ENCODE data around the gene DNAH8.

DNAH8 gene

GRCh38 chr6:39058471-39059147 is 343.5 kb downstream of the DNAH8 start:
- H3K4me3 ChIP-seq (ENCODE audit: low read depth in 1 of 2, low read length in 2 of 2), result no peak overlapping the region
- no peaks in the 10 kb centered on the region for H3K9me3 ChIP-seq (ENCODE audit: low read length)
- peaks cover 0 to 8% of the 10 kb centered on the region in 2 donors for H3K27me3 ChIP-seq (ENCODE audit: control insufficient read depth in 1 of 2, insufficient read depth in 2 of 2, low read length in 2 of 2)
- H3K36me3 ChIP-seq (ENCODE audit: insufficient read depth, low read length), result no peaks in the 10 kb centered on the region
- H3K9ac ChIP-seq (ENCODE audit: low read length), result no peak overlapping the region
- no peak overlapping the region for H3K27ac ChIP-seq (ENCODE audit: low read depth, low read length)
- H3K4me1 ChIP-seq (ENCODE audit: insufficient read depth, low read length), result no peaks in the 10 kb centered on the region

GRCh38 chr6:39059496-39060310 is 344.6 kb downstream of the DNAH8 start:
- Histone ChIP-seq H3K4me1 (ENCODE audit: insufficient read depth, low read length) (no peaks in the 10 kb centered on the region), H3K27ac (ENCODE audit: low read depth, low read length) (no peak overlapping the region), H3K27me3 (ENCODE audit: control insufficient read depth in 1 of 2, insufficient read depth in 2 of 2, low read length in 2 of 2) (peaks cover 0 to 8% of the 10 kb centered on the region in 2 donors), H3K9me3 (ENCODE audit: low read length) (no peaks in the 10 kb centered on the region), H3K4me3 (ENCODE audit: low read depth in 1 of 2, low read length in 2 of 2) (no peak overlapping the region), H3K9ac (ENCODE audit: low read length) (no peak overlapping the region), H3K36me3 (ENCODE audit: insufficient read depth, low read length) (no peaks in the 10 kb centered on the region)

GRCh38 chr6:39060467-39061160 is 345.5 kb downstream of the DNAH8 start:
- H3K27me3 ChIP-seq (ENCODE audit: control insufficient read depth in 1 of 2, insufficient read depth in 2 of 2, low read length in 2 of 2), result peaks cover 0 to 8% of the 10 kb centered on the region in 2 donors
- H3K36me3 ChIP-seq (ENCODE audit: insufficient read depth, low read length), result no peaks in the 10 kb centered on the region
- H3K27ac ChIP-seq (ENCODE audit: low read depth, low read length), result no peak overlapping the region
- no peaks in the 10 kb centered on the region for H3K9me3 ChIP-seq (ENCODE audit: low read length)
- H3K9ac ChIP-seq (ENCODE audit: low read length), result no peak overlapping the region
- no peaks in the 10 kb centered on the region for H3K4me1 ChIP-seq (ENCODE audit: insufficient read depth, low read length)
- H3K4me3 ChIP-seq (ENCODE audit: low read depth in 1 of 2, low read length in 2 of 2), result no peak overlapping the region

GRCh38 chr6:39061182-39061581 is 346.1 kb downstream of the DNAH8 start:
- peaks cover 0 to 8% of the 10 kb centered on the region in 2 donors for H3K27me3 ChIP-seq (ENCODE audit: control insufficient read depth in 1 of 2, insufficient read depth in 2 of 2, low read length in 2 of 2)
- no peak overlapping the region for H3K9ac ChIP-seq (ENCODE audit: low read length)
- no peak overlapping the region for H3K27ac ChIP-seq (ENCODE audit: low read depth, low read length)
- H3K36me3 ChIP-seq (ENCODE audit: insufficient read depth, low read length), result no peaks in the 10 kb centered on the region
- H3K4me1 ChIP-seq (ENCODE audit: insufficient read depth, low read length), result no peaks in the 10 kb centered on the region
- H3K9me3 ChIP-seq (ENCODE audit: low read length), result no peaks in the 10 kb centered on the region
- no peak overlapping the region for H3K4me3 ChIP-seq (ENCODE audit: low read depth in 1 of 2, low read length in 2 of 2)

GRCh38 chr6:39061588-39061987 is 346.5 kb downstream of the DNAH8 start:
- Histone ChIP-seq H3K4me3 (ENCODE audit: low read depth in 1 of 2, low read length in 2 of 2) (no peak overlapping the region), H3K9me3 (ENCODE audit: low read length) (no peaks in the 10 kb centered on the region), H3K27ac (ENCODE audit: low read depth, low read length) (no peak overlapping the region), H3K9ac (ENCODE audit: low read length) (no peak overlapping the region), H3K27me3 (ENCODE audit: control insufficient read depth in 1 of 2, insufficient read depth in 2 of 2, low read length in 2 of 2) (peaks cover 0 to 8% of the 10 kb centered on the region in 2 donors), H3K36me3 (ENCODE audit: insufficient read depth, low read length) (no peaks in the 10 kb centered on the region), H3K4me1 (ENCODE audit: insufficient read depth, low read length) (no peaks in the 10 kb centered on the region)

- Histone ChIP-seq H3K9ac (ENCODE audit: low read length) (no peak overlapping the region), H3K27ac (ENCODE audit: low read depth, low read length) (no peak overlapping the region), H3K4me3 (ENCODE audit: low read depth in 1 of 2, low read length in 2 of 2) (no peak overlapping the region), H3K27me3 (ENCODE audit: control insufficient read depth in 1 of 2, insufficient read depth in 2 of 2, low read length in 2 of 2) (peaks cover 0 to 8% of the 10 kb centered on the region in 2 donors), H3K4me1 (ENCODE audit: insufficient read depth, low read length) (no peaks in the 10 kb centered on the region), H3K9me3 (ENCODE audit: low read length) (no peaks in the 10 kb centered on the region), H3K36me3 (ENCODE audit: insufficient read depth, low read length) (no peaks in the 10 kb centered on the region)
These were observed 347.1 kb downstream of the DNAH8 start for GRCh38 chr6:39062014-39062740.

GRCh38 chr6:39063526-39063925 is 348.4 kb downstream of the DNAH8 start:
- no peaks in the 10 kb centered on the region for H3K4me1 ChIP-seq (ENCODE audit: insufficient read depth, low read length)
- peaks cover 0 to 8% of the 10 kb centered on the region in 2 donors for H3K27me3 ChIP-seq (ENCODE audit: control insufficient read depth in 1 of 2, insufficient read depth in 2 of 2, low read length in 2 of 2)
- H3K9me3 ChIP-seq (ENCODE audit: low read length), result no peaks in the 10 kb centered on the region
- no peak overlapping the region for H3K4me3 ChIP-seq (ENCODE audit: low read depth in 1 of 2, low read length in 2 of 2)
- H3K9ac ChIP-seq (ENCODE audit: low read length), result no peak overlapping the region
- no peaks in the 10 kb centered on the region for H3K36me3 ChIP-seq (ENCODE audit: insufficient read depth, low read length)
- no peak overlapping the region for H3K27ac ChIP-seq (ENCODE audit: low read depth, low read length)

GRCh38 chr6:39065561-39065960 is 350.4 kb downstream of the DNAH8 start:
- Histone ChIP-seq H3K4me1 (ENCODE audit: insufficient read depth, low read length) (no peaks in the 10 kb centered on the region), H3K4me3 (ENCODE audit: low read depth in 1 of 2, low read length in 2 of 2) (no peak overlapping the region), H3K9me3 (ENCODE audit: low read length) (no peaks in the 10 kb centered on the region), H3K9ac (ENCODE audit: low read length) (no peak overlapping the region), H3K27me3 (ENCODE audit: control insufficient read depth in 1 of 2, insufficient read depth in 2 of 2, low read length in 2 of 2) (no peaks in the 10 kb centered on the region), H3K36me3 (ENCODE audit: insufficient read depth, low read length) (no peaks in the 10 kb centered on the region), H3K27ac (ENCODE audit: low read depth, low read length) (no peak overlapping the region)

- no peaks in the 10 kb centered on the region for H3K36me3 ChIP-seq (ENCODE audit: insufficient read depth, low read length)
- H3K27me3 ChIP-seq (ENCODE audit: control insufficient read depth in 1 of 2, insufficient read depth in 2 of 2, low read length in 2 of 2), result no peaks in the 10 kb centered on the region
- no peaks in the 10 kb centered on the region for H3K9me3 ChIP-seq (ENCODE audit: low read length)
- no peak overlapping the region for H3K9ac ChIP-seq (ENCODE audit: low read length)
- no peak overlapping the region for H3K4me3 ChIP-seq (ENCODE audit: low read depth in 1 of 2, low read length in 2 of 2)
- H3K4me1 ChIP-seq (ENCODE audit: insufficient read depth, low read length), result no peaks in the 10 kb centered on the region
- no peak overlapping the region for H3K27ac ChIP-seq (ENCODE audit: low read depth, low read length)
These were observed 353.3 kb downstream of the DNAH8 start for GRCh38 chr6:39068391-39068790.

GRCh38 chr6:39072830-39073229 is 357.7 kb downstream of the DNAH8 start:
- Histone ChIP-seq H3K27me3 (ENCODE audit: control insufficient read depth in 1 of 2, insufficient read depth in 2 of 2, low read length in 2 of 2) (no peaks in the 10 kb centered on the region), H3K9ac (ENCODE audit: low read length) (no peak overlapping the region), H3K4me3 (ENCODE audit: low read depth in 1 of 2, low read length in 2 of 2) (no peak overlapping the region), H3K9me3 (ENCODE audit: low read length) (no peaks in the 10 kb centered on the region), H3K36me3 (ENCODE audit: insufficient read depth, low read length) (no peaks in the 10 kb centered on the region), H3K4me1 (ENCODE audit: insufficient read depth, low read length) (no peaks in the 10 kb centered on the region), H3K27ac (ENCODE audit: low read depth, low read length) (no peak overlapping the region)

Measured in muscle layer of colon (tissue), 2 donors.